ENCODE data around the gene OR6F1. TPM values are rescaled to one million over a fixed set of nuclear protein-coding genes. Genes with fewer than 3 reads are reported as not detected.

The OR6F1 gene
- total and polyA plus RNA-seq, 10 of the 15 experiments (the other 5 are each of a cell fraction or from before 2014, with no cell fraction given): not detected

DNA sequence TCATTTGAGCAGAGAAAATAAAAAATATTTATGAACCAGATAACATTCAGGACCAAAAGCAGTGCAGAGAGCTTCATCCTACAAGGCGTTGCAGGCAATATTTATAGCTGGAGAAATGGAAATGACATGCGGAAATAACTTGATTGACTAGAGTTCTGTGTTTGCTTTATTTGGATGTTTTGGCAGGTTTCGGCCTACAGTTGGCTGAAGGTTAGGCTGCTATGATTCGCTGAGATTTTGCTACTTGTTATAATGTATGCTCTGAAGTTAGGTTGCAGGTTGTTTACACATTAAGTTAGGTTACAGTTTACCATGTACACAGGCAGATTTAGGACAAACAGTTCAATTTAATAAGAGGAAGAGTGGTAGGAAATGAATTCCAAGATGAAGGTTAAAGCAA, 36.3 kb downstream of the OR6F1 start (continued):
- TF ChIP-seq ZBTB4 (CRISPR knock-in tag; IDR thresholded peaks at IDR 0.05): no peak
- TF ChIP-seq, protein P1, sequence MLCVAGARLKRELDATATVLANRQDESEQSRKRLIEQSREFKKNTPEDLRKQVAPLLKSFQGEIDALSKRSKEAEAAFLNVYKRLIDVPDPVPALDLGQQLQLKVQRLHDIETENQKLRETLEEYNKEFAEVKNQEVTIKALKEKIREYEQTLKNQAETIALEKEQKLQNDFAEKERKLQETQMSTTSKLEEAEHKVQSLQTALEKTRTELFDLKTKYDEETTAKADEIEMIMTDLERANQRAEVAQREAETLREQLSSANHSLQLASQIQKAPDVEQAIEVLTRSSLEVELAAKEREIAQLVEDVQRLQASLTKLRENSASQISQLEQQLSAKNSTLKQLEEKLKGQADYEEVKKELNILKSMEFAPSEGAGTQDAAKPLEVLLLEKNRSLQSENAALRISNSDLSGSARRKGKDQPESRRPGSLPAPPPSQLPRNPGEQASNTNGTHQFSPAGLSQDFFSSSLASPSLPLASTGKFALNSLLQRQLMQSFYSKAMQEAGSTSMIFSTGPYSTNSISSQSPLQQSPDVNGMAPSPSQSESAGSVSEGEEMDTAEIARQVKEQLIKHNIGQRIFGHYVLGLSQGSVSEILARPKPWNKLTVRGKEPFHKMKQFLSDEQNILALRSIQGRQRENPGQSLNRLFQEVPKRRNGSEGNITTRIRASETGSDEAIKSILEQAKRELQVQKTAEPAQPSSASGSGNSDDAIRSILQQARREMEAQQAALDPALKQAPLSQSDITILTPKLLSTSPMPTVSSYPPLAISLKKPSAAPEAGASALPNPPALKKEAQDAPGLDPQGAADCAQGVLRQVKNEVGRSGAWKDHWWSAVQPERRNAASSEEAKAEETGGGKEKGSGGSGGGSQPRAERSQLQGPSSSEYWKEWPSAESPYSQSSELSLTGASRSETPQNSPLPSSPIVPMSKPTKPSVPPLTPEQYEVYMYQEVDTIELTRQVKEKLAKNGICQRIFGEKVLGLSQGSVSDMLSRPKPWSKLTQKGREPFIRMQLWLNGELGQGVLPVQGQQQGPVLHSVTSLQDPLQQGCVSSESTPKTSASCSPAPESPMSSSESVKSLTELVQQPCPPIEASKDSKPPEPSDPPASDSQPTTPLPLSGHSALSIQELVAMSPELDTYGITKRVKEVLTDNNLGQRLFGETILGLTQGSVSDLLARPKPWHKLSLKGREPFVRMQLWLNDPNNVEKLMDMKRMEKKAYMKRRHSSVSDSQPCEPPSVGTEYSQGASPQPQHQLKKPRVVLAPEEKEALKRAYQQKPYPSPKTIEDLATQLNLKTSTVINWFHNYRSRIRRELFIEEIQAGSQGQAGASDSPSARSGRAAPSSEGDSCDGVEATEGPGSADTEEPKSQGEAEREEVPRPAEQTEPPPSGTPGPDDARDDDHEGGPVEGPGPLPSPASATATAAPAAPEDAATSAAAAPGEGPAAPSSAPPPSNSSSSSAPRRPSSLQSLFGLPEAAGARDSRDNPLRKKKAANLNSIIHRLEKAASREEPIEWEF (IDR thresholded peaks at IDR 0.05; ENCODE audit: insufficient replicate concordance, low read depth, low read length): no peak

GRCh38 chr1:247679639-247680038, 36.8 kb downstream of the OR6F1 start, which contains the start of gene OR13G1:
OR13G1 (minus strand) TSS chr1:247679739; CDS start chr1:247673041, 6,698 bp downstream.
- no peaks in the 10 kb centered on the region for H3K36me3 ChIP-seq (ENCODE audit: control insufficient read depth in 2 of 2, insufficient read depth in 2 of 2, low read length in 1 of 2)
- H2AFZ ChIP-seq (ENCODE audit: control insufficient read depth, low read depth, low read length): no peak within 1 kb of the TSS
- no peak within 1 kb of the TSS for H3K9ac ChIP-seq (ENCODE audit: control insufficient read depth, insufficient read depth, low read length)
- BruUV-seq (replicated peaks): no TSS peak
- H3K79me2 ChIP-seq (ENCODE audit: control insufficient read depth, insufficient read depth, low read length): no peaks in the 10 kb centered on the region
- H3K4me1 ChIP-seq (ENCODE audit: control insufficient read depth, insufficient read depth, low read length): no peaks in the 10 kb centered on the region
- POLR2A ChIA-PET: no interaction called here
- in situ Hi-C loops (cut with MboI) (no loop called here), intact Hi-C loops (cut with micrococcal nuclease; ENCODE audit: unreplicated experiment) (no loop called here)
- H4K20me1 ChIP-seq (ENCODE audit: control insufficient read depth, insufficient read depth): no peaks in the 10 kb centered on the region
- ATAC-seq (no peak), DNase-seq (ENCODE audit: low read depth, low spot score) (no peak), FAIRE-seq (no peak)
- CTCF ChIA-PET: interaction anchor here (0.9 to 1.5 kb wide), 2 partner anchors 14 to 56 kb away, joined by 3 to 6 read pairs; no protein-coding TSS in a partner anchor
- WGBS (ENCODE audit: insufficient coverage, insufficient replicate concordance, low lambda C conversion rate, missing lambda C conversion rate): 0% methylated on average over 1 of the region's 1 CpG
- H3K4me3 ChIP-seq: no peak within 1 kb of the TSS
- SMC1A ChIA-PET (ENCODE audit: uncharacterized antibody, unreplicated experiment): interaction anchor here (0.6 kb wide), 1 partner anchor 36 kb away, joined by 3 read pairs; no protein-coding TSS in a partner anchor
- no peak within 1 kb of the TSS for H3K27ac ChIP-seq (ENCODE audit: control insufficient read depth, insufficient read depth)
- RAD21 ChIA-PET (ENCODE audit: unreplicated experiment): no interaction called here
- no peaks in the 10 kb centered on the region for H3K27me3 ChIP-seq (replicated peaks in 1 of 2; ENCODE audit: control insufficient read depth in 2 of 2, insufficient read depth in 2 of 2, low read length in 1 of 2)
- no peaks in the 10 kb centered on the region for H3K9me3 ChIP-seq (replicated peaks; ENCODE audit: control insufficient read depth, insufficient read depth, low read length)
- no peak within 1 kb of the TSS for H3K4me2 ChIP-seq (ENCODE audit: control insufficient read depth, insufficient read depth)
- TF ChIP-seq HCFC1 (IDR thresholded peaks at IDR 0.05; ENCODE audit: low read length) (no peak), SMARCA5 (IDR thresholded peaks at IDR 0.05) (no peak), CBX3 (IDR thresholded peaks at IDR 0.05; ENCODE audit: borderline replicate concordance, low read depth) (no peak)
- TF ChIP-seq, protein P2, sequence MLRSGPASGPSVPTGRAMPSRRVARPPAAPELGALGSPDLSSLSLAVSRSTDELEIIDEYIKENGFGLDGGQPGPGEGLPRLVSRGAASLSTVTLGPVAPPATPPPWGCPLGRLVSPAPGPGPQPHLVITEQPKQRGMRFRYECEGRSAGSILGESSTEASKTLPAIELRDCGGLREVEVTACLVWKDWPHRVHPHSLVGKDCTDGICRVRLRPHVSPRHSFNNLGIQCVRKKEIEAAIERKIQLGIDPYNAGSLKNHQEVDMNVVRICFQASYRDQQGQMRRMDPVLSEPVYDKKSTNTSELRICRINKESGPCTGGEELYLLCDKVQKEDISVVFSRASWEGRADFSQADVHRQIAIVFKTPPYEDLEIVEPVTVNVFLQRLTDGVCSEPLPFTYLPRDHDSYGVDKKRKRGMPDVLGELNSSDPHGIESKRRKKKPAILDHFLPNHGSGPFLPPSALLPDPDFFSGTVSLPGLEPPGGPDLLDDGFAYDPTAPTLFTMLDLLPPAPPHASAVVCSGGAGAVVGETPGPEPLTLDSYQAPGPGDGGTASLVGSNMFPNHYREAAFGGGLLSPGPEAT (IDR thresholded peaks at IDR 0.05; ENCODE audit: low read depth): no peak
- TF ChIP-seq, protein P1 (IDR thresholded peaks at IDR 0.05; ENCODE audit: insufficient replicate concordance, low read depth, low read length): no peak

Data from GM12878 (cell line).